Measurements from ENCODE around the gene TEX44.
"Not testable (repeated sequence)": the region's sequence is repeated elsewhere in the genome, so short reads cannot be mapped to it uniquely, and the experiment has no call there.

DNA sequence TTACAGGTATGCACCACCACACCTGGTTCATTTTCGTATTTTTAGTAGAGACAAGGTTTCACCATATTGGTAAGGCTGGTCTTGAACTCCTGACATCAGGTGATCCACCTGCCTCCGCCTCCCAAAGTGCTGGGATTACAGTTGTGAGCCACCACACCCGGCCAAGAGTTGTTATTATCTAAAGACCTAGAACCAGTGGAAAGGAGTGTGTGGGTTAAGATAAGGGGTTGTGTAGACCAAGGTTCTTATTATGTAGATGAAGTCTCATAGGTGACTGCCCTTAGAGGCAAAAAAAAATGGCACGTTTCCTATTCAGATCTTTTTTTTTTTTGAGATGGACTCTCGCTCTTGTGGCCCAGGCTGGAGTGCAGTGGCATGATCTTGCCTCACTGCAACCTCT lies 21.7 kb upstream of the TEX44 start:
- not testable (repeated sequence) for TF ChIP-seq POLR2A (IDR thresholded peaks at IDR 0.05; ENCODE audit: low read depth, low read length); TAF1 (IDR thresholded peaks at IDR 0.05; ENCODE audit: borderline replicate concordance, low read depth, low read length); POLR2AphosphoS5 (IDR thresholded peaks at IDR 0.05; ENCODE audit: low read depth, low read length)

All from GM12892 (cell line).